GM06990 (cell line): ENCODE data around the gene PARD6G.

Experiments
- DNase-seq: peaks from one replicate; pipeline ENCODE4 v3.0.0-alpha.2; 2011; ENCODE audit not compliant: insufficient read length; ENCODE audit errors: extremely low read depth
- H3K27me3 ChIP-seq: replicated peaks from 2 replicates; pipeline ENCODE4 v1.6.0; 2011; ENCODE audit warnings: low read length; ENCODE audit not compliant: control insufficient read depth, insufficient read depth
- H3K36me3 ChIP-seq: 2 replicates; pipeline ENCODE4 v1.5.1; 2011; ENCODE audit warnings: low read length; ENCODE audit not compliant: control insufficient read depth, insufficient read depth
- H3K4me3 ChIP-seq: replicated peaks from 2 replicates; pipeline ENCODE4 v1.5.1; 2011; ENCODE audit warnings: low read depth, mild to moderate bottlenecking, control low read depth, low read length
- TF ChIP-seq, protein P1 (sequence below): IDR thresholded peaks from 2 replicates; pipeline ENCODE4 v1.5.1; 2011; ENCODE audit warnings: low read length, control low read depth, mild to moderate bottlenecking, inconsistent platforms; ENCODE audit not compliant: insufficient read depth, poor library complexity, severe bottlenecking

PARD6G gene

DNA sequence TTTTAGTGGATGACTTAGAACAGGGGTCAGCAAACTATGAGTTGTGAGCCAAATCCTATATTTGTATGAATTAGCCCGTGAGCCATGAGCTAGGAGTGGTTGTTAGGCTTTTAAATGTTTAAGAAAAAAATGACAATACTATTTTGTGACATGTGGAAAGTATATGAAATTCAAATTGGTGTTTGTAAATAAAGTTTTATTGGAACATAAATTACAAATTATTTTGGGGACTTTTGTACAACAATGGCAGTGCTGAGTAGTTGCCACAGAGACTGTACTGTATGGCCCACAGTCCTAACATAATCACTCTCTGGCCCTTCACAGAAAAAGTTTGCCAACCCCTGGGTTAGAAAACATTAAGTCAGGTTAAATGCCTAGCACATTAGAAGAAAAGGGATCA is 112.2 kb downstream of the PARD6G start:
- no peak overlapping the region for H3K4me3 ChIP-seq
- TF ChIP-seq, protein P1, sequence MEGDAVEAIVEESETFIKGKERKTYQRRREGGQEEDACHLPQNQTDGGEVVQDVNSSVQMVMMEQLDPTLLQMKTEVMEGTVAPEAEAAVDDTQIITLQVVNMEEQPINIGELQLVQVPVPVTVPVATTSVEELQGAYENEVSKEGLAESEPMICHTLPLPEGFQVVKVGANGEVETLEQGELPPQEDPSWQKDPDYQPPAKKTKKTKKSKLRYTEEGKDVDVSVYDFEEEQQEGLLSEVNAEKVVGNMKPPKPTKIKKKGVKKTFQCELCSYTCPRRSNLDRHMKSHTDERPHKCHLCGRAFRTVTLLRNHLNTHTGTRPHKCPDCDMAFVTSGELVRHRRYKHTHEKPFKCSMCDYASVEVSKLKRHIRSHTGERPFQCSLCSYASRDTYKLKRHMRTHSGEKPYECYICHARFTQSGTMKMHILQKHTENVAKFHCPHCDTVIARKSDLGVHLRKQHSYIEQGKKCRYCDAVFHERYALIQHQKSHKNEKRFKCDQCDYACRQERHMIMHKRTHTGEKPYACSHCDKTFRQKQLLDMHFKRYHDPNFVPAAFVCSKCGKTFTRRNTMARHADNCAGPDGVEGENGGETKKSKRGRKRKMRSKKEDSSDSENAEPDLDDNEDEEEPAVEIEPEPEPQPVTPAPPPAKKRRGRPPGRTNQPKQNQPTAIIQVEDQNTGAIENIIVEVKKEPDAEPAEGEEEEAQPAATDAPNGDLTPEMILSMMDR = no peak
- DNase-seq = no peak
- H3K27me3 ChIP-seq = no peaks in the 10 kb centered on the region
- H3K36me3 ChIP-seq = peaks cover 24% of the 10 kb centered on the region

DNA sequence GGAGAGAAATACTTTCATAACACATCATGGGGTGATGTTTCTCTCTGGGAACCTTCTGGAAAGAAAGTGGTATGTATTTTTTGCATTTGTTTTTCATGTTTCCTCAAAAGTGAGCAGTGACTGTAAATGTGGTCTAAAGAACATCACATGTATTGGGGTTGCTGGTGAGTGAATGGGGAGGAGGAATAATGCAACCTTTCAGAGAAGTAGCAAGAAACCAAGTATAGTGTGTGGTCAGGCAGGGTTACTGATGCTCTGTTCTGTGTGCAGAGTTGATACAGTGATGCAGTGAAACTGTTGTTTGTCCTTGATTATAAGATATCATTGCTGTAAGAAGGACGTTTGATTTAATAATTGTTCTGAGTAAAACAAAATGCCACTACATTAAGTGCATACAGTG is 114.2 kb downstream of the PARD6G start:
- Histone ChIP-seq H3K36me3 (peaks cover 23% of the 10 kb centered on the region), H3K27me3 (no peaks in the 10 kb centered on the region), H3K4me3 (no peak overlapping the region)
- no peak for DNase-seq
- TF ChIP-seq, protein P1 = no peak

DNA sequence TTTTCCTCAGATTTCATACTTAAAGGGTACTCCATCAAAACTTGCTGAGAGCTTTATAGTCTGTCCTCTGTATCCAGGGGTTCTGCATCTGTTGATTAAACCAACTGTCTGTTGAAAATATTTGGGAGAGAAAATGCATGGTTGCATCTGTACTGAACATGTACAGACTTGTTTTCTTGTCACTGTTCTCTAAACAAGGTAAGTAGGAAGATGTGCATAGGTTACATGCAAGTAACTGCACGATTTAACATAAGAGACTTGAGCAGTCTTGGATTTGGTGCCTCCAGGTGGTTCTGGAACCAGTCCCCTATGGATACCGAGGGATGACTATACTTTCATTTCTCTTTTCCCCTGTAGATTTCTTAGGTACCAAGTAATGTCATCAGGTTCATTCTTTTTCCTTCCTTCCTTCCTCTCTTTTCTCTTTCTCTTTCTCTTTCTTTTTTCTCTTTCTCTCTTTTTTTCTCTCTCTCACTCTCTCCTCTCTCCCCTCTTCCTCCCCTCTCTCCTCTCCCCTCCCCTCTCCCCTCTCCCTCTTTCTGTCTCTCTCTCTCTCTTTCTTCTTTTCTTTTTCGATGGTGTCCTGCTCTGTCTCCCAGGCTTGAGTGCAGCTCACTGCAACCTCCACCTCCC is 115.0 kb downstream of the PARD6G start:
- Histone ChIP-seq H3K4me3 (no peak overlapping the region), H3K27me3 (no peaks in the 10 kb centered on the region), H3K36me3 (peaks cover 16% of the 10 kb centered on the region)
- DNase-seq = no peak
- TF ChIP-seq, protein P1 = no peak

DNA sequence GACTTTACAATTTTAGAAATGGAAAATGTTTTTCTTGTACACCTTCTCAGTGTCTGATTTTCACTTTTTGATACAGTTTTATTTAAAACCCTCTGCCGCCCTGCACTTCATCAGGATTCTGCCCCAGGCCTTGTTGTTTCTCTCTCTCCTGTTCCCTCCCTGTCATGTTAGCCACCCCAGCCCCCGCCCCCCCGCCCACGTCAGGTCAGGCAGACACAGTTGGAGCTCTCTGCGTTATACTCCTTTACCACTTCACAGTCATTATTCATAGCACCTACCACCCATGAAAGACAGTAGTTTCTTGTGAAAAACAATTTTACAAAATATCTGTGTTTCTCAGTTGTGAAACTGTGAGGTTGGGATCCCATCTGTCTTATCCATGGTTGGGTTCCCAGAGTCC is 116.8 kb downstream of the PARD6G start:
- Histone ChIP-seq H3K4me3 (no peak overlapping the region), H3K36me3 (peaks cover 3% of the 10 kb centered on the region), H3K27me3 (no peaks in the 10 kb centered on the region)
- TF ChIP-seq, protein P1 = no peak
- no peak for DNase-seq

DNA sequence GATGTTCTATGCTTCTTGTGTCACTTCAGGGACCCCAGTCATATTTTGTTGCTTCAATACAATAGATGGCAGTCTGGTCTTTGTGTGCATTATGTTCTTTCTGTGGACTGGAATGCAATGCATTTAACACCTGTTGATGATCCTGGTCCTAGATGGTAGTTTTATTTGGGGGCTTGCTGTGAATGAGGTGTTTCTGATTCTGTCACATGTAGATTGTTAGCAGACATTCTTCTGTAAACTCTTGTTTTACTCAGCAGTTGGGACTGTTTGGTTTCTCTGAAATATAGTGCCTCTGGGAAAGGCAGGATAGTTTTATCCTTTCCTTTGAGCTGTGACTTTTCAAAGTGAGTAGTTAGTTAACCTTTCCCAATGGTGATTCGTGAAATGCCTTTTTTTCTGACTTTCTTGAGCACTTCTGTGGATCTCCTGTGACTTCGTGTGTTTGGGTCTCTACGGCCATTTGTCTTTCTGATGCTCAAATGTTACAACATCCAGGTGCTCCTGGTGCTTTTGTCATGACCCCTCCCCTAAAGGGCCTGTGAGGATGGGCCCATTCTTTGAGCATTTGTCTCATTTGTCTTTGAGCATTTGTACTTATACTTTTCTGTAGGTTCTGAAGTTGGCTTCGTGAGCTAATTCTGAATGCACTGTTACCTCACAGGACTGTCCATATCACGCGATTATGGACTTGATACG is 117.5 kb downstream of the PARD6G start:
- no peak overlapping the region for H3K4me3 ChIP-seq
- TF ChIP-seq, protein P1 = no peak
- DNase-seq = no peak
- H3K36me3 ChIP-seq = peaks cover 3% of the 10 kb centered on the region
- H3K27me3 ChIP-seq = no peaks in the 10 kb centered on the region
